Right forelimb (tissue), 1 donor: ENCODE results near the gene ROBO1.

Experiments
- DNase-seq: peaks from one replicate; pipeline ENCODE4 v3.0.0-alpha.2; 2018

ROBO1 gene

GRCh38 chr3:79664455-79664854 lies 103.3 kb downstream of the ROBO1 start:
- no peak for DNase-seq

DNA sequence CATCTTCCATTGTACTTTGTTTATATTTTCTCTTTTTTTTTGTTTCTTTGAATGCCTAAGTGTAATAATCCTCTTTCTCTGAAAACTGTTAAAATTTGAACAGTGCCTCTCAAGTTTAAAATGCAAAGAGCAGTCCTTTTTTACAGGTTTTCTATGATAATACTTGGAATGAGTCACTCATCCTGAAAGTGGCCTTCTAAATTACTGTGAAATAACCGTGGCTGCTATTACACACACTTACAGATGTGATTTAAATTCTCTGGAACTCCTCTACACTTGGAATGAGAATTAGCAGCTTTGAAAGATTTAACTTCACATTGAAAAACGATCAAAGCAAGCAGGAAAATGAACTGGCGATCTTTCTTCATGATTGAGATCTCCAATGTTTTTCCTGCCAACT lies 105.9 kb downstream of the ROBO1 start:
- DNase-seq: no peak

GRCh38 chr3:79657076-79657475 lies 110.7 kb downstream of the ROBO1 start:
- no peak for DNase-seq

DNA sequence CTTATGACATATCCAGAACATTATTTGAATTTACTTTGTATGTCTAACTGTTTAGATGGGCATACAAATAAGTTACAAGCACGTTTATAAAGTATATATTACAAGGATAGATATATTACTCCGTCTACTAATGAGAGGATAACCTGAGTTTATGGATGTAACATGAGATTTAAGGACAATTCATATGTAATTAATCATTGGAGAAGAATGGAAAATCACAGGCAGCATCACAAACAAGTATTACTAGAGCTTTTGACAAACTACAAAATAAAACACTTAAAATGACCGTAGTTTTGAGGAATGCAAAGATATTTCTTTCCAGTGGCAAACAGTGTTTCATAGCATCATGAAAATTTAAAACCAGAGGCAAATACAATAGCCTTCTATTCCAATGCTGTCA lies 113.8 kb downstream of the ROBO1 start:
- DNase-seq: no peak

GRCh38 chr3:79653266-79653830 lies 114.5 kb downstream of the ROBO1 start:
- DNase-seq: no peak

DNA sequence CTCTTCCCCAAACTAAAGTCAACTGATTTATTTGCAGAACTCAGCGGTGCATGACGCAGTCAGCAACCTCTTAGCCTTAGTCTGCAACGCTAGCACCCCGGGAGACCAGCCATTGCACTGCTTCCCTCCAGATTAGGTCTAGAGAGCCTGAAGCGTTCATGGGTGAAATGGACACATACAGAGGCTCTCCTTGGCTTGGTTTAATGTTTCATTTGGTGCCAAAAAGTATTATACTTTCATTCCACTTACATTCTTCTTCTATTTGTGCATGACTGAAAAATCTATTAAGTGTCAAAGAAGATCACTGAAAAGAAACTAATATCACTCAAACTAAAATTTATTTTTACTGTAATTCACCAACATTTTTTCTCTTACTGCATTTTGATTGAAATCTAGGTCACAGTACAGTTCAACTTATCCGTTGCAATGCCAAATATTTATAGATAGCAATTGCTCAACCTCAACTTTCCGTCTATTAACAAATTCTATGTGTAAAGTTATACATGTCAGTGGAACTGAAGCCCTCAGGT lies 116.2 kb downstream of the ROBO1 start:
- DNase-seq: no peak

DNA sequence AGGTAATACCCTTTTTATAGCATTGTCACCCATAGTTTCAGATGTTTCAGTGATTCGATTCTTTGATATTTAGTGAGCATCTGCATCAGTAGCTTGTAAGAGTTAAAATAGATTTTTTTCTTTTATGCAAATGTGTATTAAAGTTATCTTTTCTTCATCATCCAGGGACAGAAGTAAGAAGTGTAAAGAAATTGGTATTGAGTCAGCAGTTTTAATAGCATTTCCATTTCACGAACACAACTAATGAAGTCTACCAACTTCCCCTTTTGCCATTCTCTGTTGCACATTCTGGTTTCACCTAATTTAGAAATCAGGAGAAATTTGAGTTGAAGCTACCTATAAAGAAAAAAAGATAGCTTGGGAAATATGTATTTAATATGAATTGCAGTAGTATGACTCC lies 127.9 kb downstream of the ROBO1 start:
- no peak for DNase-seq

DNA sequence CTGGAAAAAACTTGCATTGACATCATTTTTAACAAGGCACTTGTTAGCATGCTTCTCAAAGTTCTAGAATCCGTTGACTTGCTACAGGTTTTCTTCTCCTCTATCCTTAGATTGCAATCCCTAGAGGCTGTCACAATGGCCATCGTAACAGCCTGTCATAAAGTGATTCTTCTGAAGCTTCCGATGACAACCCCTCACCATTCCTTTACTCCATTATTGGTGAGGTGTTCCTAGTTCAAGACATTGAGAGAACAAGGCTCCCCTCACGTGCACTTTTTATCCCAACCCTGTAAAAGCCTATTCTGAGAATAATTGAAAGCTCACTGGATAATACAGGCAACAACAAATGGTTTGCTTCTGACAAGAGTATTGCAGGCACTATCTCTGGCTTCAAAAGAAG lies 131.4 kb downstream of the ROBO1 start:
- DNase-seq: no peak

- DNase-seq: no peak
Measured at GRCh38 chr3:79632842-79633241, 135.0 kb downstream of the ROBO1 start.

DNA sequence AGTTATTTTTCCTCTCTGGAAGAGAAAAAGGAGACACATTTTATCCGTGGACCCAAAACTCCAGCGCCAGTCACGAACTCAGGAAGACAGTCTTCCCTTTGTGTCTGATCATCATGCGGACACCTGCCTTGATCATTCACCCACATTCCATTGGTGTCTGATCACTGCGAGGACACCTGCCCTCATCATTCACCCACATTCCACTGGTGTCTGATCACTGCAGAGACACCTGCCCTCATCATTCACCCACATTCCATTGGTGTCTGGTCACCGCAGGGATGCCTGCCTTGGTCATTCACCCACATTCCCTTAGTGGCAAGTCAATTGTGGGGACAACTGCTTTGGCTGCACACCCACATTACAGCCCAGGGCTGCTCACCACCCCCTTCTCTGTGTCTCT lies 148.9 kb downstream of the ROBO1 start:
- no peak for DNase-seq

- no peak for DNase-seq
Measured at GRCh38 chr3:79606414-79606813, 161.4 kb downstream of the ROBO1 start.

- DNase-seq: no peak
Measured at GRCh38 chr3:79604681-79605080, 163.1 kb downstream of the ROBO1 start.

GRCh38 chr3:79602385-79602784 lies 165.4 kb downstream of the ROBO1 start:
- DNase-seq: no peak

GRCh38 chr3:79598594-79598993 lies 169.2 kb downstream of the ROBO1 start:
- DNase-seq: no peak

GRCh38 chr3:79597709-79598108 lies 170.1 kb downstream of the ROBO1 start:
- DNase-seq: no peak

DNA sequence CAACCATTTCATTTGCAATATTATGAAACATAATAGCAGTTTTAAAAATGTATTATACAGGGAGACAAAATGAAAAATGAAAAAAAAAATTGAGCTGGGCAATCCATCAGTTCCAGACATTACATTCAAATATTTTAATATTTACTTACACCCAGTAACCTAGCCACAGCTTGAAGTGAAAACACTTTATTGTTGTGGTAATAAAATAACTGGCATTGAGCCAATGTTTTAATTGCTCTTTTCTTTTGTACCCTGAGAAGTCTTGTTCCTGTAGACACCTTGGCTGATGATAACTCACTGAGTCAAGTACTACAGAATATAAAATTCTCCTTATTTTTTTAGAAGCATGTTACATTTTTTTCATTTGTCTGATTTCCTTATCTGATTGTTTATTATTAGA lies 180.6 kb downstream of the ROBO1 start:
- DNase-seq: no peak

DNA sequence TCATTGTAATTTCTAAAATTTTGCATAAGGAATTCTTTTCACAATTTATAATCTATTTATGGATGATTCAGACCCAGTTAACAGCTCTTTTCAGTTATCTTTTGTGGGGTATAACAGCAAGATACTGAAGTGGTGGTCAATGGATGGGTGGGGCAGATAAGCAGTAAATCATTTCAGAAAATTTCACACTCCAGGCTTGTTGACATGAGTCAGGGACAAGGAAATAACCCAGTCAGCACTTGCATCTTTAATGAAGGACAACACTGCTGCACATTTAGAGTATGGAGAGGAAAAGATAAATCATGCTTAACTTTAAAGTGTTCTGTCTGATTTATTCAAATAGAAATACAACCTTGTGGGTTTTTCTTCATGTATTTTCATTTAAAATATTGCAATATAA lies 181.6 kb downstream of the ROBO1 start:
- DNase-seq: no peak

DNA sequence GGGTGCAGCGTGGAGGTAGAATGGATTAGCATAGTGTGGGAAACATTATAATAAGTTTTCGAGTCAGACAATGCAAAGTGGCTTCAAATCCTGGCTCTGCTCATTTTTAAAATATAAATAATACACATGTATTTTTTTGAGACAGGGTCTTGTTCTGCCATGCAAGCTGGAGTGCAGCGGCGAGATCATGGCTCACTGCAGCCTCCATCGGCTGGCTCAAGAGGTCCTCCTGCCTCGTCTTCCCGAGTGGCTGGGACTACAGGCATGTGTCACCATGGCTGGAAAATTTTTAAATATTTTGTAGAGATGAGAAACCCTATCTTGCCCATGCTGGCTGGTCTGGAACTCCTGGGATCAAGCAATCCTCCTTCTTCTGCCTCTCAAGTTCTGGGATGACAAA lies 194.9 kb downstream of the ROBO1 start:
- no peak for DNase-seq

GRCh38 chr3:79568938-79569337 lies 198.9 kb downstream of the ROBO1 start:
- no peak for DNase-seq

- no peak for DNase-seq
Measured at GRCh38 chr3:79564192-79564591, 203.6 kb downstream of the ROBO1 start.

- DNase-seq: no peak
Measured at GRCh38 chr3:79560698-79561097, 207.1 kb downstream of the ROBO1 start.

- no peak for DNase-seq
Measured at GRCh38 chr3:79558943-79559342, 208.9 kb downstream of the ROBO1 start.

DNA sequence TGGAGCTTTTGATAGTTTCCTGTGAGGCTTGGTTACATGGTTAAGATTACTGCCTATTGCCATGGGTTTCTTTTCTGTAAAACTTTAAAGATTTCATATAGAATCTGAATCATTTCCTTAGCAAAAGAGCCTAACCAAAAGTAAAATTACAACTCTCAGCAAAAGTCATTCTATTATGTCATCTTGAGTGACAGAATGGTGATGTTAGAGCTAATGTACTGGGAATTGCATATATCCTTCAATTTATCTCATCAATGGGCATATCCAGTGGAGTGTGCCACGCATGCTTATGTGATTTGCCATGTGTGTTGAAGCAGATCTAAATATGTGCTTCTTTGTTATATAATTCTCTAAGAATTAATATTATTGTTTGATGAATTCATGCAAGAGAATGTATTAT lies 212.1 kb downstream of the ROBO1 start:
- no peak for DNase-seq

DNA sequence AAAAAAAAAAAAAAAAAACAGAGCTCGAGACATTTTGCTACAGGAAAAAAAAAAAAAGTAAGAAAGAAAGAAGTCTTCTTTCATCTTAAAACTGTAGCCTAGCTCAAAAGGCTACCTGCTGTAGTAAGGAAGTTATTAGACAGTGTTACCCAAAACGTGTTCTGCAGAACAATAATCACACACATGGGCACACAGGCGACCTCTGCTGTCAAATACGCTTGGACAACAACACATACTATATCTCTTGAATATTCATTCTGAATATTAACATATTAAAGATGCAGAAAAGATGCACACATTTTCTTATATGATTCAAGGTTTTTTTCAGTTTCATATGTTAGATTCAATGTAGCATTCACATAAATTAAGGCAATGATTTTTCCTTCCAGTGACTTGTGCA lies 215.8 kb downstream of the ROBO1 start:
- no peak for DNase-seq

DNA sequence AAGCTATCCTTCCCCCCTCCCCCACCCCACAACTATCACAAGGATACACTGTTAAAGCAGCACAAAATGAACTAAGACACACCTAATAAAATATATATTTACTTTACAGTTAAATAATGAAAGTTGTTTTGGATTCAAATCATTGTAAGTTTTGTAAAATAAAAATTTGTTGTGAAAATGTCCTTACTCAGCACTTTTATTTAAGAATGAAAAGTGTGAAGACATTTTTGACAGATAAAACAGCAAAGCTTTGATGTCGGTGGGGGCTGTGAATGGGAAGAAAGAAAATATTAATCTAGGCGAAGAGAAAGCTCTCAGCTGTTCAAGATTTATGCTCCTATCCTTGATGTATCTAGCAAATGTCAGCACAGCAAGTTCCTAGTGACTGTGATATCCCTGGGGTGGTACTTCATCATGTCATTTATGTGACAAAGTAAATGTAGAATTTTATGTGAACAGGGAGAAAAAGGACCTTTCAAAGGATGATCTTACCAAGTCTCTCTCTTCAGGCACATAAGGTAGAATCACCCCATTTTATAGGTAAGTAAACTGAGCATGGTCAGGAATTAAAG lies 216.4 kb downstream of the ROBO1 start:
- DNase-seq: no peak
